ENCODE results near the gene HOXA2.

Gene HOXA2

DNA sequence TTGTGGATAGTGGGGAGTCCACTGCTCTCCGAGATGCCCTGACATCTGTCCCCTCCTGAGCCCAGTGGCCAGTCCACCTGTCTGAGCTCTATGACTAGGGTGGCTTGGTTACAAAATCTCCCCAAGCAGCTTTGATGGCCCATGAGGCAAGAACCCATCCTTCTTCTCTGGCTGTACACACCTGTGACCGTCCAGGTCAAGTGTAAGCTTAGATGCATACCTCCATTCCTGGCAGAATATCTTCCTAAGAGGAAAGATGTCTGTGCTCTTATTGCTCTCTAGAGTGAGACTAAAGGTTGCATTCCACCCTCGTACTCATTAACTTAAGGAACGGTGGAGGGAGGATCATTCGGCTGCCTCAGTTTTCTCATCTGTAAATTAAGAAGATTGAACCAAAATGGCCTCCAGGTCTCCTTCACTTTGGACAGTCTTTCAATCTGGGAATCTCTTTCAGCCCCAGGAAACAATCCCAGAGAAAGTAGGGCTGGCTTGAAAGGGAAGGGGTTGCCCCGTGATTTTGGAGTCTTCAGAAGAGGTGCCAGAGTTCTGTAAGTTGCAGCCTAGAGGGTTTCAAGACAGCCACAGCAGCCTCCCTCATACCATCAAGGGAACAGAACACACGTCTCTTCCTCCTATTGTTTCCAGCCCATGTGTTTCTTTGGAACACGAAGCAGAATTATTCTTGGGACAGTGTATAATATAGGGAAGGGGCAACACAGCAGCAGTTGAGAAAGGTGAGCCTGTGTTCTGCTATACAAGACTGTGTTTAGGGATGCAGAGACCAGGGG is 22.6 kb upstream of the HOXA2 start:
- DNase-seq: no peak

GRCh38 chr7:27124096-27124901 is 21.8 kb upstream of the HOXA2 start:
- DNase-seq: no peak

DNA sequence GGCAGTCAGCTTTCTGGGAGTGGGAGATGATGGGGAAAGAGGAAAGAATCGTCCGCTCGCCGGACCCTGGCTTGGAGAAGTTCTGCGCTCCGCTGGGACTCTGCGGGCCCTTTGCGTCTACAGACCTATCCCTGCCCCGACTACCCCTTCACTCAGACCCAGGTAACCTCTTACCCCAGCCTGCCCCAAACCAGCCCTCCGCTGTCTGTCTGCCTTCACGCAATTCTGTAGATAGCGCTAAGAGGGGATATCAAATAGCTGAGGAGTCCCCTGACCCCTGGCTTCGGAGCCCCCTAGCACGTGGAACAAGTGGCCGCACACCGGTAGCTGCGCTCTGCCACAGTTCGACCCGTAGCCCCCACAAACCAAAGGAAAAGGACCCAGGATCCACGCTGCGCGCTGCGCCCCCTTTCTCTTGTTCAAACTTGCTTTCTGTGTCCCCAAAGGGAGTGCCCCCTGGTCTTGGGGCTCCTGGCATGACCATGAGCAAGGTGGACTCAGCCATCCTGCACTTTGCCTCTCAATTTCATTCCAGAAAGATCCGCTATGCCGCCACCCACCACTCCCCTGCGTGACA is 21.1 kb upstream of the HOXA2 start:
- DNase-seq: no peak

DNA sequence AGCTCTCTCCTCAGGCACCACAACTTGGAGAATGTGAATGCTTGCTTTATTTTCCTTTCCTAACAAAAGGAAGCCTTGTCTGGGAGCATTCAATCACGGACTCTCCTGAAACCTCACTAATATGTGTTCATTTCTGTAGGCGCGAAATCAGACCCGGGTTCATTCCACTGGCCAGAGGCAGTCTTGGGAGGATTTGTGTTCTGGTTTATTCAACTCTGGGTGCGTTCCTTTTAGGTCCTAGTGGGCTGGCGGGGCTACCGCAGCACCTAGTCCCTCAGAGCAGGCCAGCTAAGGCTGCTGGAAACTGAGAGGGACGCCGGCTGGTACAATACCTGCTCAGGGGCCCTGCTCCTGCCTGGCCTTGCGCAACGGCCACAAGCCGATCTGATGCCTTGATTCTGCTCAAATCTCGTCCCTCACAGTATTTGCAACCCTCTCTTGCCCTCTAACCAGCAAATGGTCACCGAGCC is 20.6 kb upstream of the HOXA2 start:
- no peak for DNase-seq

DNA sequence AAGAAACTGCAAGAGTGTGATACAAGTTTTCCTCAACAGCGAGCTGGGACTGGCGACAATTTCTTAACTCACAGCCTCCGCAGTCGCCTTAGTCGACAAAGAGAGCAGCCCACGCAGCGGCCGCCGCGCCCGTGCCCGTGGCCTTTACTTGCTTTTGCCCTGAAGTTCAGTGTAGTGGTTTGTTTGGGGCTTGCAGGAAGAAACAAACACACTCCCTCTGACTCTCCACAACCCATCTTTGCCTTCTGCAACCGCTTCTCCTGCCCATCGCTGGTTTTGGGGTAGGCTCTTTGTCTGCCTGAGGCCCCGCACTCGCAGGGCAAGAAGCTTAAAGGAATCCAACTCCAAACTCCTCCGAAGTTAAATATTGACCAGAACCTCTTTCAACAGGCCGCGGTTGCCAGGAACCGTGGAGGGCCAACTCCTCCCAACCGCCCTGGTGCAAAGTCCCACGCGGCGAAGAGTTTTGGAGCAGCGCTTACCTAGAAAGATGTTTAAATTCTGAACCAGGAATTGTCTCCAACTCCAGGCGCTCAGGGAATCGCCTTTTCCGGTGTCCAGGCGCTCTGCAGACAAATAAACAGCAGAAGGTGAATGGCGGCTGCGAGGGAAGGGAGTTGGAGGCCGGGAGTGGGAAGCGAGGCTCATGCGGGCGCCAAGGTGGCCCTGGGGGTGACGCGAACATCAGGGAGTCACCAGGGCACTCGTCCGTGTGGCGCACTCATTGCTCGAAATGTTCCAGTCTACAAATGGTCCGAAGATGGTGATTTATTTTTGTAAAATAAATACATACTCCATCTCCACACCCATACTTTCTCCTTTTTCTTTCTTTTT is 19.8 kb upstream of the HOXA2 start:
- no peak for DNase-seq

- DNase-seq: no peak
Observed at GRCh38 chr7:27121684-27122076, 19.2 kb upstream of the HOXA2 start.

GRCh38 chr7:27119412-27119911 is 17.0 kb upstream of the HOXA2 start:
- DNase-seq: no peak

DNA sequence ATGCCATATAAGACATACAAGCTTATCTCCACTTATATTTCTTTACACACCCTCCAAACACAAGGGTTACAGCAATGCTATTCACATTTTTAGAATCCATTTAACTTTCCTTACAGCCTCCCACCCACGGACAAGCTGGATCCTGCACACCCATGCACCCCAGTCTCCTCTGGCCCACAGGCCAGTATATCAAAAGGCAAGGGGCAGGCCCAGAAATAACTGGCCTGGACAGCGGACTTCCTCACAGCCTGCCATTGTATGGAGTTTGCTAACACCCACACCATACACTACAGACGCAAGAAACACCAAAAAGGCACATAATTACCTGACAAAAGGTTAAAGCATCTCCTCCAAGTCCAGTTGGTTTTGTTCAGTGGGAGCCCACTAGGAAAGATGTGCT is 16.1 kb upstream of the HOXA2 start:
- DNase-seq: no peak

- no peak for DNase-seq
Observed at GRCh38 chr7:27117887-27118491, 15.5 kb upstream of the HOXA2 start.

DNA sequence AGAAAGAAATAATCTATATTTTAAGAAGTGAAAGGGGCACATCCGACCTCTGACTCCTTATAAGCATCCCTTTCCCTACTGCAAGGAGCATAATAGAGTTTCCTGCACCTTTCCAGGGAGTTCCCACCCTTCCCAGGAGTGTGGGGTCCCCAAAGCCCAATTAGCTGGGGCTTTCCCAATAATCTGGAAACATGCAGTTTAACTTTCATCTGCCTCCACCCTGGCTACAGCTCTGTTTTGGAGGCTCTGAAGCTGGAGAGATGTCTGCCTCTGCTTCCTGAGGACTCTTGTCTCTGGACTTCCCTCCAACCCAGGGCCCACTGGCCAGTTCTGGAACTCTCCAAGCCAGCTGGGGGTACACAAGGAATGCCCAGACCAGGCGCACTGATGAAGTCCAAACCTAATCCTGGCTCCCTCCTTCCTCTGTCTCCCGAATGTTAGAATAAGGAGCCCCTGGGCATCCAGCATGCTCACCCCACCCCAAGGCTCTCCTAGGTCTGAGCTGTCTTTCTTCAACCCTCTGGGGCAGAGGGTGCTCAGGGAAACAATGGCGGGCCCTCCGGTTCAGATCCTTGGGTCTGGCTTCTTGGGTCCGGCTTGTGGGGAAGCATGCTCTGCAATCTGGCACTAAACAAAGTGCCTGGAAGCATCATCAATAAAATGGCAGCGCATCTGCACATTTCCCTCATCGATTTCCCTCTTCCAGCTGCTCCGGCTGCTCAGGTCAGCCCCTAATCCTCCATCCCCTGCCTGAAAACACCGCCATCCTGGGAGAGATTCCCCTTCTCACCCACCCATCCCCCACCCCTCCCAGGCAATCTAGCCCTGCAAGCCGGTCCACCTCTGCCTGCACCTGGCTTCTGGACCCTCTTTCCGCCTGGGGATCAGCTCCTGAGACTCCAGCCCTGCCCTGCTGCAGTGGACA is 14.7 kb upstream of the HOXA2 start:
- no peak for DNase-seq

GRCh38 chr7:27116031-27116961 is 13.8 kb upstream of the HOXA2 start:
- no peak for DNase-seq

DNA sequence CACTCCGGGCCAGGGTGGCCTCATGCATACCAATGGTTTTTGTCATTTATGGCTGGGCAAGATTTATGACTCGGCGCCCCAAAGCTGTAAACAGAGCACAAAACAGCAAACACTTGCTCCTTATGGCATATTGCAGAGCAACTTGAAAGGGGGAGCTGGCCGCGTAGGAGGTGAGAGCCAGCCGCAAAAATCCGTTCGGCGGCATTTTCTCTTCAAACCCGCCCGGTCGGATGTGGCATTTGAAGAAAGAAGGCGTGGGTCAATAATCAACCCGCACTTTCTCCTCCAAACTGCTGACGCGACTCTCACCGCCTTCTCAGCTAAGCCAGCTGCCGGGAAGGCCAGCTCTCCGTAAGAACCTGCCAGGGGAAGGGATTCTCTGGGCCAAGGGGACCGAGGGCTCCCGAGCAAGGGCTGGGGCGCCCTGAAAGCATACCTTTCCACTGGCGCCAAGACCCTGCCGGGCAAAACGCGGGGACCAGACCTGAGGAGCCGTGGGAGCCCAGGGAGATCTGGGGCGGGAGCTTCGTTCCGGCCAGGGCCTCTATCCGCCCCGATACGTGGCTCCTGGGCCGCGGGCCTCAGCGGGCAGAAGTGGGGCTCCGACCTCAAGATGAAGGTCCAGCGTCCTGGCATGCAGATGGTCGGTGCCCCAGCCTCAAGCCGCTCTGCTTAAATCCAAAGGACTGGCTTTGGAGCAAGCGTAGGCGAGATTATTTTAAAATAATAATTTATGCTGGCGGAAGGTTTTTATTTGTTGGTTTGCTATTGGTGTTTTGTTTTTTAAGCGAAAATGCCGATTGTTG is 12.9 kb upstream of the HOXA2 start:
- no peak for DNase-seq

GRCh38 chr7:27114881-27115220 is 12.4 kb upstream of the HOXA2 start:
- no peak for DNase-seq

DNA sequence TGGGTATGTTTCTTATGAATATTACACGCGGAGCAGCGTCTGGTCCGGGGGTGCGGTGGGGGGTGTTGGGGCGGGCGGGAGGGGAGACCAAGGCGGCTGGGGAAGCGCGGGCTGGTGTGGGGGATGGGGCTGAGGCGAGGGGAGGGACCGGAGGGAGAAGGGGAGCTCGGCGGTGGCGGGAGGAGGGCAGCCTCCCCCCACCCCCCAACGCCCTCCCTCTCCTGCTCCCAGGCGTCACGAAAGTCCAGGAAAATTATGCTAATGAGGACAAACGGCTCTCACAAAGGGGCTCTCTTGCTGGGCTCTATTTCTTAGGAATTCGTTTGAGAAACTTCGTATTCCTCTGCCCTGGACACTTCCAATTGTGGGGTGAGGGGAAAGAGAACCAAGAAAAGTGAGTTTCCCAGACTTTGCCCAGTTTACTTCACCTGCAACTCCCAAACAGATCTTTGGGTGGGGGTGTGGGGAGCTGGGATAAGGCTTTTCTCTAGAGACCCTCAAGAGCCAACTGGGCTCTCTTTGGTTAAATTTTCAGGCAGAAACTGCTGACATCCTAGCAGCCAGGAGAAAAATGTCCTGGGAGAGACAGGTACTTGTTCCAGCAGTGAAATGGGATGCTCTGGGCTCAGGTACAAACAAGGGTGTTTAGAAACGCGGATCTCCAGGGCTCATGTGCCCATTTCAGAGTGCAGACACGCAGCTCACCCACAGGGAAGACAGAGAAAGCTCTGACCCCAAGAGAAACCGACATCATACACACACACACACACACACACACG is 11.7 kb upstream of the HOXA2 start:
- no peak for DNase-seq

- no peak for DNase-seq
Observed at GRCh38 chr7:27112955-27113949, 10.8 kb upstream of the HOXA2 start.

GRCh38 chr7:27112361-27112760 is 9.9 kb upstream of the HOXA2 start:
- no peak for DNase-seq

- no peak for DNase-seq
Observed at GRCh38 chr7:27111751-27112277, 9.3 kb upstream of the HOXA2 start.

Data from activated CD4-positive, alpha-beta T cell treated with anti-CD3 and anti-CD28 coated beads for 1 hour (primary cell).